GM18508 (cell line): ENCODE results near the gene SEPTIN8.

Experiments used
- ATAC-seq: cut with Tn5 transposase; IDR thresholded peaks from one replicate; pipeline ENCODE4 v1.9.1; 2021; ENCODE audit warnings: moderate number of reproducible peaks; ENCODE audit not compliant: insufficient read depth, unreplicated experiment

The SEPTIN8 gene

GRCh38 chr5:132785864-132786263 lies 8.8 kb upstream of the SEPTIN8 start:
- ATAC-seq = no peak

- ATAC-seq = no peak
Measured at GRCh38 chr5:132785365-132785764, 8.3 kb upstream of the SEPTIN8 start.

- ATAC-seq = no peak
Measured at GRCh38 chr5:132782101-132782500, 5.1 kb upstream of the SEPTIN8 start.

- ATAC-seq = no peak
Measured at GRCh38 chr5:132781029-132781428, 4.0 kb upstream of the SEPTIN8 start.

GRCh38 chr5:132780577-132780976 lies 3.5 kb upstream of the SEPTIN8 start:
- no peak for ATAC-seq

GRCh38 chr5:132779961-132780360 lies 2.9 kb upstream of the SEPTIN8 start:
- no peak for ATAC-seq

GRCh38 chr5:132778856-132779255 lies 1.8 kb upstream of the SEPTIN8 start:
- ATAC-seq = no peak

- no peak for ATAC-seq
Measured at GRCh38 chr5:132778129-132778528, 1.1 kb upstream of the SEPTIN8 start.

GRCh38 chr5:132776938-132777208 lies 166 bp downstream of the SEPTIN8 start:
- no peak for ATAC-seq

GRCh38 chr5:132776131-132776937 lies 705 bp downstream of the SEPTIN8 start:
- ATAC-seq = no peak

- no peak for ATAC-seq
Measured at GRCh38 chr5:132775476-132775961, 1.5 kb downstream of the SEPTIN8 start.

- no peak for ATAC-seq
Measured at GRCh38 chr5:132774896-132775295, 2.1 kb downstream of the SEPTIN8 start.

GRCh38 chr5:132774406-132774805 lies 2.6 kb downstream of the SEPTIN8 start:
- ATAC-seq = no peak

GRCh38 chr5:132773601-132774355 lies 3.3 kb downstream of the SEPTIN8 start:
- no peak for ATAC-seq

- ATAC-seq = no peak
Measured at GRCh38 chr5:132773114-132773513, 3.9 kb downstream of the SEPTIN8 start.

- no peak for ATAC-seq
Measured at GRCh38 chr5:132772291-132773070, 4.6 kb downstream of the SEPTIN8 start.

GRCh38 chr5:132771503-132771998 lies 5.5 kb downstream of the SEPTIN8 start:
- no peak for ATAC-seq

- ATAC-seq = no peak
Measured at GRCh38 chr5:132770476-132771159, 6.4 kb downstream of the SEPTIN8 start.

- ATAC-seq = no peak
Measured at GRCh38 chr5:132768485-132768868, 8.6 kb downstream of the SEPTIN8 start.

- ATAC-seq = no peak
Measured at GRCh38 chr5:132767150-132767549, 9.9 kb downstream of the SEPTIN8 start.

- no peak for ATAC-seq
Measured at GRCh38 chr5:132766806-132767055, 10.3 kb downstream of the SEPTIN8 start.
